NT2/D1 (cell line): ENCODE measurements around the gene ZDHHC7.
A peak's percentile ranks its signal among the peaks of the same experiment; 100 is the strongest.

Experiments
- DNase-seq: peaks from one replicate; pipeline ENCODE4 v3.0.0-alpha.2; 2011; ENCODE audit warnings: low read depth, low spot score
- H3K27me3 ChIP-seq: 2 replicates; pipeline ENCODE4 v1.6.0; 2011; ENCODE audit warnings: mild to moderate bottlenecking; ENCODE audit not compliant: insufficient read length, insufficient read depth
- H3K36me3 ChIP-seq: 2 replicates; pipeline ENCODE4 v1.6.1; 2011; ENCODE audit warnings: mild to moderate bottlenecking, low read length, mixed read lengths; ENCODE audit not compliant: insufficient read depth, insufficient read length
- H3K4me1 ChIP-seq: 2 replicates; pipeline ENCODE4 v1.5.1; 2011; ENCODE audit not compliant: insufficient read depth, insufficient read length
- H3K4me3 ChIP-seq: 2 replicates; pipeline ENCODE4 v1.5.1; 2011; ENCODE audit warnings: low read depth; ENCODE audit not compliant: insufficient read length
- H3K9ac ChIP-seq: 2 replicates; pipeline ENCODE4 v1.6.0; 2011; ENCODE audit warnings: low read depth; ENCODE audit not compliant: insufficient read length
- H3K9me3 ChIP-seq: 2 replicates; pipeline ENCODE4 v1.5.1; 2011; ENCODE audit warnings: mild to moderate bottlenecking, low read length; ENCODE audit not compliant: insufficient read depth
- SUZ12 ChIP-seq: IDR thresholded peaks from 2 replicates; pipeline ENCODE4 v1.6.1; 2011; ENCODE audit not compliant: insufficient read length, insufficient read depth; ENCODE audit errors: extremely low read depth
- YY1 ChIP-seq: IDR thresholded peaks from 2 replicates; pipeline ENCODE4 v1.6.1; 2011; ENCODE audit not compliant: insufficient read length, insufficient read depth
- ZNF274 ChIP-seq: IDR thresholded peaks from 2 replicates; pipeline ENCODE4 v1.6.1; 2011; ENCODE audit warnings: mild to moderate bottlenecking, low read depth, low read length

Gene ZDHHC7

GRCh38 chr16:84955427-84955826 lies 55.9 kb downstream of the ZDHHC7 start:
- no peak for DNase-seq

DNA sequence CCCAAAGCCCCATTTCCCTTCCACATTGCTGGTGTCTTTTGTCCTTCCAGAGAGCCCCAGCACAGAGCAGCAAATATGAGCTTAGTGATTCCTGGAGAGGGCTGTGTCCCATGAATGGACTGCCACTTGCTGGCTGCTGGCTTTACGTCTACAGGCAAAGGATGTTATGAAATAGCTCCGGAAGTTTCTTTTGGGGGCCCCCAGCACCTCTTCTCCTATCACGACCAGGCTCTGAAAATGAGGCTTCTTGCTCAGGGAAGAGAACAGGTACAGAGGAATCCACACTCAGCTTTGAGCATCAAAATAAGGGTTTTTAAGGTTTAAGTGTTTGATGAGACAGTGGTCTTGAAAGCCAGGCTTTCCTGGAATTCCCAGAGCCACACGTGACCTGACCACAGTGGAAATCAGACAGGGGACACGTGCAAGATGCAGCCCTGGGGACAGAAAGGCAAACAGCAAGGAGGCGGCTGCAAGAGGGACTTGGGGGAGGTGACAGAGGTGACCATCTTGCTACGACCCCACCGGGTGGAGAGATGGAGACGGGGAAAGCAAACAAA lies 58.1 kb downstream of the ZDHHC7 start:
- Histone ChIP-seq H3K4me1 (peaks cover 10% of the 10 kb centered on the region), H3K36me3 (no peaks in the 10 kb centered on the region), H3K9ac (no peak overlapping the region), H3K4me3 (no peak overlapping the region), H3K9me3 (peaks cover 5% of the 10 kb centered on the region; the same call in 1 of the 2 replicates), H3K27me3 (no peaks in the 10 kb centered on the region)
- DNase-seq = no peak
- TF ChIP-seq YY1 (no peak), SUZ12 (no peak), ZNF274 (no peak)

More at GRCh38 chr16:84955427-84955826, 55.9 kb downstream of the ZDHHC7 start:
- H3K27me3 ChIP-seq = no peaks in the 10 kb centered on the region
- no peak for TF ChIP-seq ZNF274
- TF ChIP-seq SUZ12 = no peak
- no peak for TF ChIP-seq YY1
- peaks cover 8% of the 10 kb centered on the region for H3K4me1 ChIP-seq
- no peaks in the 10 kb centered on the region for H3K36me3 ChIP-seq
- no peak overlapping the region for H3K9ac ChIP-seq
- H3K4me3 ChIP-seq = no peak overlapping the region
- peaks cover 5% of the 10 kb centered on the region; the same call in 1 of the 2 replicates for H3K9me3 ChIP-seq

GRCh38 chr16:84952335-84953189 lies 58.8 kb downstream of the ZDHHC7 start:
- no peak overlapping the region for H3K4me3 ChIP-seq
- no peaks in the 10 kb centered on the region for H3K36me3 ChIP-seq
- TF ChIP-seq YY1 = no peak
- no peak for TF ChIP-seq ZNF274
- TF ChIP-seq SUZ12 = no peak
- peaks cover 10% of the 10 kb centered on the region for H3K4me1 ChIP-seq
- no peak overlapping the region for H3K9ac ChIP-seq
- peaks cover 5% of the 10 kb centered on the region; the same call in 1 of the 2 replicates for H3K9me3 ChIP-seq
- no peaks in the 10 kb centered on the region for H3K27me3 ChIP-seq
- peak; percentile 81 for DNase-seq

GRCh38 chr16:84950906-84951305 lies 60.4 kb downstream of the ZDHHC7 start:
- Histone ChIP-seq H3K9ac (no peak overlapping the region), H3K4me1 (peaks cover 10% of the 10 kb centered on the region), H3K4me3 (no peak overlapping the region), H3K9me3 (peaks cover 5% of the 10 kb centered on the region; the same call in 1 of the 2 replicates), H3K27me3 (no peaks in the 10 kb centered on the region), H3K36me3 (no peaks in the 10 kb centered on the region)
- TF ChIP-seq YY1 (no peak), SUZ12 (no peak), ZNF274 (no peak)
- DNase-seq = no peak

- Histone ChIP-seq H3K9me3 (peaks cover 5% of the 10 kb centered on the region; the same call in 1 of the 2 replicates), H3K27me3 (no peaks in the 10 kb centered on the region), H3K4me1 (peaks cover 10% of the 10 kb centered on the region), H3K36me3 (no peaks in the 10 kb centered on the region), H3K9ac (no peak overlapping the region), H3K4me3 (no peak overlapping the region)
- TF ChIP-seq ZNF274 = no peak
- no peak for TF ChIP-seq YY1
- no peak for TF ChIP-seq SUZ12
- no peak for DNase-seq
These were observed 61.4 kb downstream of the ZDHHC7 start for GRCh38 chr16:84949772-84950436.

DNA sequence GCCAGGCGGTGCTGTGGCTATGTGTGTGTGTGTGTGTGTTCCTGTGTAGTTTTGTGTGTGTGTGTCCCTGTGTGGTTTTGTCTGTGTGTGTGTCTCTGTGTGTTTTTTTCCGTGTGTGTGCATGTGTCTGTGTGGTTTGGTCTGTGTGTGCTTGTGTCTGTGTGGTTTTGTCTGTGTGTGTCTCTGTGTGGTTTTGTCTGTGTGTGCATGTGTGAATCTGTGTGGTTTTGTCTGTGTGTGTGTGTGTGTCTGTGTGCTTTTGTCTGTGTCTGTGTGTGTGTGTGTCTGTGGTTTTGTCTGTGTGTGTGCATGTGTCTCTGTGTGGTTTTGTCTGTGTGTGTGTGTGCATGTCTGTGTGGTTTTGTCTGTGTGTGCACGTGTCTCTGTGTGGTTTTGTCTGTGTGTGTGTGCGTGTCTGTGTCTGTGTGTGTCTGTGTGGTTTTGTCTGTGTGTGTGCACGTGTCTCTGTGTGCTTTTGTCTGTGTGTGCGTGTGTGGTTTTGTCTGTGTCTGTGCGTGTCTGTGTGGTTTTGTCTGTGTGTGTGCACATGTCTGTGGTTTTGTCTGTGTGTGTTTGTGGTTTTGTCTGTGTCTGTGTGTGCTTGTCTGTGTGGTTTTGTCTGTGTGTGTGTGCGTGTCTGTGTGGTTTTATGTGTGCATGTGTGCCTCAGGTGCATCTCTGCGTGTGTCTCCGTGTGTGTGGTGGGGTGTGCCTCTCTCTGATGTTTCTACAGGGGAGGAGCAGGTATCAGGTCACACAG lies 62.3 kb downstream of the ZDHHC7 start:
- Histone ChIP-seq H3K36me3 (no peaks in the 10 kb centered on the region), H3K27me3 (no peaks in the 10 kb centered on the region), H3K9me3 (peaks cover 5% of the 10 kb centered on the region; the same call in 1 of the 2 replicates), H3K4me1 (peaks cover 10% of the 10 kb centered on the region), H3K4me3 (no peak overlapping the region), H3K9ac (no peak overlapping the region)
- TF ChIP-seq YY1 (no peak), SUZ12 (no peak), ZNF274 (no peak)
- DNase-seq = no peak
